Stimulated activated CD4-positive, alpha-beta T cell treated with anti-CD3 and anti-CD28 coated beads, TNF-alpha, amount 100 ng/mL, for 24 hours (primary cell): ENCODE measurements around the gene RNF7.
"Not testable (repeated sequence)": the region's sequence is repeated elsewhere in the genome, so short reads cannot be mapped to it uniquely, and the experiment has no call there.

ENCODE experiments used
- DNase-seq, 3 experiments: peaks; one replicate each; pipeline ENCODE4 v3.0.0-alpha.2; 2020; ENCODE audit warnings: low read depth in 3 of 3

The RNF7 gene

DNA sequence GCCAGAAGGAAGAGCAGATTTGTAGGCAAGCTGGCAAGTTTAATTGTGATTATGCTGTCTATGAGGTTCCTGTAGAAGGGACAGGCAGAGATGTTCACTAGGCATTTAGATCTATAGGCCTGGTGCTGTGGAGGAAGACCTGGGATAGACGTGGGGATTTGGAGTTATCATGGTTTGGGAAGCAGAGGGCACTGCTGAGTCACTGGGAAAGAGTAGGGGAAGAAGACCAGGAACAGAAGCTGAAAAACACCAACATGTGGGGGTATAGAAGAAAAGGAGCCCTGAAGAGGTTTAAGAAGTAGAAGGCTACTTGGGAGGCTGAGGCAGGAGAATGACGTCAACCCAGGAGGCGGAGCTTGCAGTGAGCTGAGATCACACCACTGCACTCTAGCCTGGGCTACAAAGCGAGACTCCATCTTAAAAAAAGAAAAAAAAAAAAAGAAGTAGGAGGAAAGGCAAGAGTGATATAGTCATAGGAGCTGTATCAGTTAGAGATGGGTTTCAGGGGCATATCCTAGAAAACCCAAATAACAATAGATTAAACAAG is 44.4 kb downstream of the RNF7 start:
- no peak for DNase-seq

DNA sequence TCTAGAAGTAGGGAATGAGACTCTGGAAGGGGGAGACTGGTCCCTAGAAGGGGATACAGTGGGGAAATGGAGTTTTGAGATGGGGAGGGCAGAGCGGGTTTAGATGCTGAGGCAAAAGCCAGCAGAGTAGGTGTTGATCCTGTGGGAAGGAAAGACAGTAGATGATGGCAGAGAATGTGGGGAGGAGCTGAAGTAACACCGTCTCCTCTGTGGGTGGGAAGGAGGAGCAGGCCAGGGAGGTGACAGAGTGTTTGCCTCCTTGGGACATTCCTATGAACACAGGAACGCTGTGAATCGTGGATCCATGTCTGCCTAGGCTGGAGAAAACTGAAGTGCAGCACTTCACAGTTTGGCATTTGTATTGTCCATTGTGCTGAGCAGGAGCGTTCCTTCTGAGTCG is 45.5 kb downstream of the RNF7 start:
- no peak for DNase-seq

GRCh38 chr3:141784096-141784495 is 46.0 kb downstream of the RNF7 start:
- no peak for DNase-seq

DNA sequence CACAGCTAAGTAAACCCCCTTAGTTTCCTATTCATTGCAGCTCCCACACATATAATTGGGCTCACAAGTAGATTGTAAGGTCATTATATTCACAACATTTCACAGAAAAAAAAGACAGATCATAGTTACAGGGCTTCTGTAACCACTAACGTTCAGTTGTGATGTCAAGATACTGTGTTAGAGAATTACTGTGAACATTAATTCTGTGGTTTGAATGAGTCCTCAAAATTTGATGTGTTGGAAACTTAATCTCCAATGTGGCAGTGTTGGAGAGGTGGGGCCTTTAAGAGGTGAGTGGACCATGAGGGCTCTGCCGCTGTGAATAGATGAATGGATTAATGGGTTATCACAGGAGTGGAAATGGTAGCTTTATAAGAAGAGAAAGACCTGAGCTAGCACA is 46.4 kb downstream of the RNF7 start:
- no peak for DNase-seq

DNA sequence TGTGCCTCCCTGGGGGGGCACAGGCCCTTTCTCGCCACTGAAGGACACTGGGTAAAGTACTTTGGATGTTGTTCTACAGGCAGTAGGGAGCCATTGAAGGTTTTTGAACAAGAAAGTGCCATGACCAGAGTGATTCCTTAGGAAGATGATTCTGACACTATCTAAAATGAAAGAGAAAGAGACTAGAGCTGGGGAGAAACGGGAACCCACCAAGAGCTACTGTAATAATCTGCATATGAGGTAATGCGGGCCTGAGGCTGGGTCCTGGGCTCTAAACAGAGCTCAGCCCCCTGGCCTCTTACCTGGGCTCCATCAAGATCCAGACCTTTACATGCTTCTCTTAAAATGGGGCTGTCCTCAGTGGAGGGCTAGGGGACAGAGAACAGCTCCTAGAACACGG is 50.1 kb downstream of the RNF7 start:
- no peak for DNase-seq

DNA sequence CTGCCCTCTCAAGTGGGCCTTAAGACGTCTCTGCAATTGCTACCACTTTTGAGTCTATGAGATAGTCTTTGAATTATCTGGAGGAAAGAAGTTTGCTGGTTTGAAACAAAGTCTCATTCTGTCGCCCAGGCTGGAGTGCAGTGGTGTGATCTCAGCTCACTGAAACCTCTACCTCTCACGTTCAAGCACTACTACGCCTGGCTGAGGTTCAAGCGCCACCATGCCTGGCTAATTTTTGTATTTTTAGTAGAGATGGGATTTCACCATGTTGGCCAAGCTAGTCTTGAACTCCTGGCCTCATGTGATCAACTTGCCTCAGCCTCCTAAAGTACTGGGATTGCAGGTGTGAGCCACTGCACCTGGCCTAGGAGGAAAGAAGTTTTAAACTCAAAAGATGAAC is 50.7 kb downstream of the RNF7 start:
- not testable (repeated sequence) for DNase-seq

DNA sequence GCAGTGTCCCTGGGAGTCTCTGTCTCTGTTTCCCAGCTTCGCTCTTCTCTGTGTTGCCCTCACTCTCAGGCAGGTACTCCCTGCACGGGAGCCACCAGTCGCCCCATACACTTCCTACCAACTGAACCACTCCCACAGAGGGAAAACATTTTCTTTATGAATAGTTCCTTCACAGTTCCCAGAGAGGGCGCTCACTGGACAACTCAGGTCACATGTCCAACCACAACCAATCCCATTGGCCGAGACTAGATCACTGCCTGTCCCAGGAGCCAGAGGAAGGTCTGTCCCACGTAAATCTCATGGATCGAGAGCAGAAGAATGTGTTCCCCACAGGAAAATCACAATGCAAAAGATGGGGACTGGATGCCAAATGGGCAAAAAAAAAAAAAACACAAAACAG is 51.2 kb downstream of the RNF7 start:
- no peak for DNase-seq

DNA sequence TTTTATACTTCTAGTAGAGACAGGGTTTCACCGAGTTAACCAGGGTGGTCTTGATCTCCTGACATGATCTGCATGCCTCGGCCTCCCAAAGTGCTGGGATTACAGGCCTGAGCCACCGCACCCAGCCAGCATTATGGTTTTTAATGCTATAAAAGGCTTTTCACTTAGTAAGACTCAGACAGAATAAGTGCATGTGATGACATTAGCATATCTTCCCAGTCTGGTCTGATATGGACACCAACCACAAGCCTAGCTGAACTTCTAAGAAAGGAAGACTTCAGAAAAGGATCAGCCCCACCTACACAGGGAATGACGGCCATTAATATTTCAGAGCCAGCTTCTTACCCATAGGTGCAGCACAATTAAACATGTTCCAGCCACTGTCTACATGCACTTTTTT is 52.1 kb downstream of the RNF7 start:
- no peak for DNase-seq

GRCh38 chr3:141792495-141792894 is 54.4 kb downstream of the RNF7 start:
- DNase-seq = no peak

- no peak for DNase-seq
These were observed 55.6 kb downstream of the RNF7 start for GRCh38 chr3:141793476-141794260.

GRCh38 chr3:141795276-141795675 is 57.2 kb downstream of the RNF7 start:
- peak in 1 of 3 experiments; percentile 15 for DNase-seq

- DNase-seq = no peak
These were observed 57.6 kb downstream of the RNF7 start for GRCh38 chr3:141795741-141796080.

GRCh38 chr3:141796081-141796888 is 58.2 kb downstream of the RNF7 start:
- peak; percentile 62 to 78 (median 71) for DNase-seq
